Natural killer cell (primary cell): ENCODE data around the gene ATMIN. TPM values are rescaled to one million over a fixed set of nuclear protein-coding genes. Genes with fewer than 3 reads are reported as not detected.
A peak's percentile ranks its signal among the peaks of the same experiment; 100 is the strongest.

Experiments used
- ATAC-seq, 3 donors: fragments of 150-1000 bp in 2 of 3; fragments of 200-7000 bp in 1 of 3; cut with Tn5 transposase; 1 replicate in 1 of 3; 2 replicates in 2 of 3; pipeline ENCODE4 v1.10.0; 2021; ENCODE audit warnings: mild to moderate bottlenecking in 2 of 3, moderate library complexity in 2 of 3
- DNase-seq, 2 donors: peaks; one replicate each; pipeline versions ENCODE4 v3.0.0 to v3.0.0-alpha.2; 2013 to 2021; ENCODE audit warnings: mixed read lengths in 1 of 2
- H3K27ac ChIP-seq: one replicate; pipeline ENCODE4 v1.5.1; 2013; ENCODE audit warnings: mild to moderate bottlenecking, low read length
- H3K27me3 ChIP-seq: one replicate; pipeline ENCODE4 v1.6.1; 2013; ENCODE audit warnings: low read length; ENCODE audit not compliant: control insufficient read depth, insufficient read depth
- H3K36me3 ChIP-seq: one replicate; pipeline ENCODE4 v1.6.1; 2013; ENCODE audit warnings: low read length; ENCODE audit not compliant: control insufficient read depth, insufficient read depth
- H3K4me1 ChIP-seq: one replicate; pipeline ENCODE4 v1.6.1; 2013; ENCODE audit warnings: low read length; ENCODE audit not compliant: control insufficient read depth, insufficient read depth
- H3K4me3 ChIP-seq: one replicate; pipeline ENCODE4 v1.5.1; 2013; ENCODE audit warnings: low read length
- H3K9me3 ChIP-seq: one replicate; pipeline ENCODE4 v1.6.1; 2013; ENCODE audit warnings: low read length; ENCODE audit not compliant: control insufficient read depth, insufficient read depth
- H3K27ac Mint-ChIP-seq, 2 donors: one replicate each; pipeline ENCODE4 v1.8.0; 2022; ENCODE audit warnings: mild to moderate bottlenecking in 2 of 2, mixed read lengths in 2 of 2, moderate library complexity in 1 of 2
- H3K27me3 Mint-ChIP-seq, 2 donors: one replicate each; pipeline ENCODE4 v1.8.0; 2022; ENCODE audit warnings: low read depth in 2 of 2, mixed read lengths in 2 of 2
- H3K36me3 Mint-ChIP-seq: one replicate; pipeline ENCODE4 v1.8.0; 2022; ENCODE audit warnings: mixed read lengths
- H3K4me1 Mint-ChIP-seq, 2 donors: one replicate each; pipeline ENCODE4 v1.8.0; 2022; ENCODE audit warnings: mixed read lengths in 2 of 2
- H3K4me3 Mint-ChIP-seq: one replicate; pipeline ENCODE4 v1.8.0; 2022; ENCODE audit warnings: mild to moderate bottlenecking, moderate library complexity, mixed read lengths
- H3K9me3 Mint-ChIP-seq, 2 donors: one replicate each; pipeline ENCODE4 v1.8.0; 2022; ENCODE audit warnings: mixed read lengths in 2 of 2
- CTCF ChIP-seq: fragments of 200-600 bp; IDR thresholded peaks from one replicate; pipeline ENCODE4 v1.8.0; 2022; ENCODE audit warnings: antibody characterized with exemption
- WGBS: methylation state at CpG from one replicate; pipeline ENCODE4 v1.1.7; 2013; ENCODE audit warnings: missing lambda C conversion rate; ENCODE audit not compliant: insufficient coverage; 5-methylcytosine and 5-hydroxymethylcytosine counted together
- intact Hi-C: fragments of 100-400 bp; cut with micrococcal nuclease; formaldehyde crosslinking; loops from one replicate; pipeline ENCODE4 v1.14.2; 2022
- total RNA-seq, 4 donors: library from RNA; stranded (reverse); fragments of 120-200 nt in 1 of 4; gene quantifications; one replicate each; pipeline versions ENCODE4 v1.2.3 to v1.2.4, GENCODE V29; 2013 to 2022

The ATMIN gene
- 10 to 100 TPM; 35.3 to 51.8 (median 39.9) TPM for total RNA-seq
- 50.8 TPM for total RNA-seq (2013)

GRCh38 chr16:81035398-81035974 is at the start of gene ATMIN:
Gene ATMIN, plus strand, starts transcription at chr16:81035842. Its CDS starts 29 bp downstream, at chr16:81035871.
- intact Hi-C loops, result loop anchor here (1.0 kb wide), 2 partner anchors 31 to 61 kb away; partner anchors contain the start of gene GCSH
- H3K27ac ChIP-seq, result no peak within 1 kb of the TSS
- ATAC-seq (peak; percentile 98), DNase-seq (peak; percentile 89 to 95)
- Mint-ChIP-seq H3K4me1 (peaks cover 24 to 26% of the 10 kb centered on the region in 2 donors), H3K36me3 (no peaks in the 10 kb centered on the region), H3K4me3 (peak within 1 kb of the TSS; percentile 86), H3K27me3 (no peaks in the 10 kb centered on the region), H3K27ac (peak within 1 kb of the TSS; percentile 45 to 55), H3K9me3 (no peaks in the 10 kb centered on the region)
- TF ChIP-seq CTCF, result peak; percentile 98
- H3K4me3 ChIP-seq, result peak within 1 kb of the TSS; percentile 38
- no peaks in the 10 kb centered on the region for H3K9me3 ChIP-seq
- H3K36me3 ChIP-seq, result no peaks in the 10 kb centered on the region
- peaks cover 15% of the 10 kb centered on the region for H3K4me1 ChIP-seq
- H3K27me3 ChIP-seq, result no peaks in the 10 kb centered on the region
- WGBS, result 6% methylated on average over 54 of the region's 54 CpGs

- H3K4me3 ChIP-seq, result no peak overlapping the region
- H3K4me1 Mint-ChIP-seq, result peaks cover 17 to 19% of the 10 kb centered on the region in 2 donors
- no peak for ATAC-seq
- DNase-seq, result no peak
- intact Hi-C loops, result no loop called here
- no peak overlapping the region for H3K4me3 Mint-ChIP-seq
- no peak overlapping the region for H3K27ac ChIP-seq
- WGBS, result 77% methylated on average over 2 of the region's 2 CpGs
- no peak for TF ChIP-seq CTCF
- no peaks in the 10 kb centered on the region for H3K9me3 ChIP-seq
- no peaks in the 10 kb centered on the region for H3K4me1 ChIP-seq
- peaks cover 6% of the 10 kb centered on the region for H3K36me3 ChIP-seq
- H3K27ac Mint-ChIP-seq, result peak overlapping the region in 1 of 2 donors; percentile 0
- no peaks in the 10 kb centered on the region for H3K9me3 Mint-ChIP-seq
- no peaks in the 10 kb centered on the region for H3K27me3 Mint-ChIP-seq
- H3K36me3 Mint-ChIP-seq, result peaks cover 2% of the 10 kb centered on the region
- H3K27me3 ChIP-seq, result no peaks in the 10 kb centered on the region
These were observed 49.1 kb upstream of the ATMIN start for GRCh38 chr16:80986557-80986956.

GRCh38 chr16:80988756-80989155 is 46.9 kb upstream of the ATMIN start:
- no peak for ATAC-seq
- intact Hi-C loops, result no loop called here
- WGBS, result 83% methylated on average over 7 of the region's 7 CpGs

More at GRCh38 chr16:80988756-80989155, 46.9 kb upstream of the ATMIN start:
- no peaks in the 10 kb centered on the region for H3K9me3 Mint-ChIP-seq
- Histone ChIP-seq H3K4me1 (no peaks in the 10 kb centered on the region), H3K27me3 (no peaks in the 10 kb centered on the region), H3K27ac (no peak overlapping the region), H3K4me3 (no peak overlapping the region), H3K9me3 (no peaks in the 10 kb centered on the region), H3K36me3 (peaks cover 8% of the 10 kb centered on the region)
- H3K27ac Mint-ChIP-seq, result no peak overlapping the region
- H3K36me3 Mint-ChIP-seq, result peaks cover 6% of the 10 kb centered on the region
- no peak overlapping the region for H3K4me3 Mint-ChIP-seq
- peaks cover 17 to 19% of the 10 kb centered on the region in 2 donors for H3K4me1 Mint-ChIP-seq
- H3K27me3 Mint-ChIP-seq, result no peaks in the 10 kb centered on the region
- TF ChIP-seq CTCF, result no peak
- DNase-seq, result no peak
